Endodermal cell (in vitro differentiated cells): ENCODE data around the gene GSK3A. TPM values are rescaled to one million over a fixed set of nuclear protein-coding genes. Genes with fewer than 3 reads are reported as not detected.
A peak's percentile ranks its signal among the peaks of the same experiment; 100 is the strongest.

Experiments used
- DNase-seq: peaks from one replicate; pipeline ENCODE4 v3.0.0-alpha.2; 2017
- H3K27ac ChIP-seq: 2 replicates; pipeline ENCODE4 v1.5.1; 2013; ENCODE audit warnings: mild to moderate bottlenecking, low read depth, low read length, moderate library complexity
- H3K27me3 ChIP-seq: 2 replicates; pipeline ENCODE4 v1.6.1; 2013; ENCODE audit warnings: mild to moderate bottlenecking, low read length, moderate library complexity; ENCODE audit not compliant: insufficient read depth, control insufficient read depth, poor library complexity, severe bottlenecking
- H3K36me3 ChIP-seq: 2 replicates; pipeline ENCODE4 v1.7.0; 2013; ENCODE audit warnings: mild to moderate bottlenecking, low read length, moderate library complexity; ENCODE audit not compliant: control insufficient read depth, insufficient read depth
- H3K4me1 ChIP-seq: one replicate; pipeline ENCODE4 v1.7.0; 2013; ENCODE audit warnings: low read length; ENCODE audit not compliant: control insufficient read depth, insufficient read depth
- H3K4me3 ChIP-seq: 2 replicates; pipeline ENCODE4 v1.5.1; 2013; ENCODE audit warnings: mild to moderate bottlenecking, low read length, moderate library complexity
- H3K9ac ChIP-seq: 2 replicates; pipeline ENCODE4 v1.6.1; 2013; ENCODE audit warnings: mild to moderate bottlenecking, low read length, moderate library complexity; ENCODE audit not compliant: poor library complexity, severe bottlenecking; ENCODE audit errors: extremely low read depth
- H3K9me3 ChIP-seq: 2 replicates; pipeline ENCODE4 v1.6.1; 2013; ENCODE audit warnings: mild to moderate bottlenecking, low read length, moderate library complexity; ENCODE audit not compliant: control insufficient read depth
- H3K27ac Mint-ChIP-seq: 2 replicates; pipeline ENCODE4 v1.8.0; 2020; ENCODE audit warnings: mixed read lengths
- H3K27me3 Mint-ChIP-seq: 2 replicates; pipeline ENCODE4 v1.8.0; 2021; ENCODE audit warnings: mild to moderate bottlenecking, mixed read lengths; ENCODE audit not compliant: insufficient read depth
- H3K36me3 Mint-ChIP-seq: 2 replicates; pipeline ENCODE4 v1.8.0; 2020; ENCODE audit warnings: low read depth, mixed read lengths
- H3K4me1 Mint-ChIP-seq: 2 replicates; pipeline ENCODE4 v1.8.0; 2020; ENCODE audit warnings: mixed read lengths
- H3K4me3 Mint-ChIP-seq: 2 replicates; pipeline ENCODE4 v1.8.0; 2020; ENCODE audit warnings: mild to moderate bottlenecking, moderate library complexity, mixed read lengths
- H3K9me3 Mint-ChIP-seq: 2 replicates; pipeline ENCODE4 v1.8.0; 2020; ENCODE audit warnings: mild to moderate bottlenecking, mixed read lengths
- WGBS, 2 experiments: methylation state at CpG; one replicate each; pipeline versions ENCODE4 v1.1.5 to v1.1.7; 2013; ENCODE audit warnings: missing lambda C conversion rate in 2 of 2, mixed read lengths in 1 of 2; ENCODE audit not compliant: insufficient coverage in 1 of 2, insufficient read length in 1 of 2; 5-methylcytosine and 5-hydroxymethylcytosine counted together
- total RNA-seq, 2 donors: library from RNA; stranded (reverse); fragmentation: NEBNext Ultra II Directional in 1 of 2; extraction: Animal tissue kit (Norgen Biotek cat#: 25700) in 1 of 2; gene quantifications; 2 replicates in 1 of 2; 3 replicates in 1 of 2; pipeline ENCODE4 v1.2.1, GENCODE V29; 2021
- TF ChIP-seq, protein P1 (sequence below): fragments of 200-600 bp; sonication (generic); conservative IDR thresholded peaks from 2 replicates; pipeline ENCODE4 v1.5.0; 2021; ENCODE audit warnings: antibody characterized with exemption, mild to moderate bottlenecking

GSK3A gene
- total RNA-seq, 2 donors from 2014 or later: 52.6 to 55.1 TPM

DNA sequence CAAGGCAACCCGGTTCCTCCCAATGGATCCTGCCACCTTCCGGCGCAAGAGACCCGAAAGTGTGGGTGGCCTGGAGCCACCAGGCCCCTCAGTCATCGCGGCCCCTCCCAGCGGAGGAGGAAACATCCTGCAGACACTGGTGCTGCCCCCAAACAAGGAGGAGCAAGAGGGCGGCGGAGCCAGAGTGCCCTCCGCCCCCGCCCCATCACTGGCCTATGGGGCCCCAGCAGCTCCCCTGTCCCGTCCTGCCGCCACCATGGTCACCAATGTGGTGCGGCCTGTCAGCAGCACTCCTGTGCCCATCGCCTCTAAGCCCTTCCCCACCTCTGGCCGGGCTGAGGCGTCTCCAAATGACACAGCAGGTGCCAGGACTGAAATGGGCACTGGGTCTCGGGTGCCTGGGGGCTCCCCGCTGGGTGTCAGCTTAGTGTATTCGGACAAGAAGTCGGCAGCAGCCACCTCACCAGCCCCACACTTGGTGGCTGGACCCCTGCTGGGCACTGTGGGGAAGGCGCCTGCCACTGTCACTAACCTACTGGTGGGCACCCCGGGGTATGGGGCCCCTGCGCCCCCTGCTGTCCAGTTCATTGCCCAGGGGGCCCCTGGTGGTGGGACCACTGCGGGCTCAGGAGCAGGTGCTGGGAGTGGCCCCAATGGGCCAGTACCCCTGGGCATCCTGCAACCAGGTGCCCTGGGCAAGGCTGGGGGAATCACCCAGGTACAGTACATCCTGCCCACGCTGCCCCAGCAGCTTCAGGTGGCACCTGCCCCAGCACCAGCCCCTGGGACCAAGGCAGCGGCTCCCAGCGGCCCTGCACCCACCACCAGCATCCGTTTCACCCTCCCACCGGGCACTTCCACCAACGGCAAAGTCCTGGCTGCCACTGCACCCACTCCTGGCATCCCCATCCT, 48.4 kb upstream of the GSK3A start:
- no peak overlapping the region for H3K4me3 ChIP-seq
- Mint-ChIP-seq H3K27ac (no peak overlapping the region), H3K36me3 (peaks cover 45% of the 10 kb centered on the region), H3K4me3 (no peak overlapping the region), H3K9me3 (no peaks in the 10 kb centered on the region), H3K27me3 (no peaks in the 10 kb centered on the region), H3K4me1 (peaks cover 7% of the 10 kb centered on the region)
- H3K4me1 ChIP-seq: no peaks in the 10 kb centered on the region
- DNase-seq: peak; percentile 66
- no peak overlapping the region for H3K9ac ChIP-seq
- WGBS, 2 experiments: 94 to 96% methylated on average over 19 to 31 of the region's 31 CpGs
- no peaks in the 10 kb centered on the region for H3K9me3 ChIP-seq
- TF ChIP-seq, protein P1, sequence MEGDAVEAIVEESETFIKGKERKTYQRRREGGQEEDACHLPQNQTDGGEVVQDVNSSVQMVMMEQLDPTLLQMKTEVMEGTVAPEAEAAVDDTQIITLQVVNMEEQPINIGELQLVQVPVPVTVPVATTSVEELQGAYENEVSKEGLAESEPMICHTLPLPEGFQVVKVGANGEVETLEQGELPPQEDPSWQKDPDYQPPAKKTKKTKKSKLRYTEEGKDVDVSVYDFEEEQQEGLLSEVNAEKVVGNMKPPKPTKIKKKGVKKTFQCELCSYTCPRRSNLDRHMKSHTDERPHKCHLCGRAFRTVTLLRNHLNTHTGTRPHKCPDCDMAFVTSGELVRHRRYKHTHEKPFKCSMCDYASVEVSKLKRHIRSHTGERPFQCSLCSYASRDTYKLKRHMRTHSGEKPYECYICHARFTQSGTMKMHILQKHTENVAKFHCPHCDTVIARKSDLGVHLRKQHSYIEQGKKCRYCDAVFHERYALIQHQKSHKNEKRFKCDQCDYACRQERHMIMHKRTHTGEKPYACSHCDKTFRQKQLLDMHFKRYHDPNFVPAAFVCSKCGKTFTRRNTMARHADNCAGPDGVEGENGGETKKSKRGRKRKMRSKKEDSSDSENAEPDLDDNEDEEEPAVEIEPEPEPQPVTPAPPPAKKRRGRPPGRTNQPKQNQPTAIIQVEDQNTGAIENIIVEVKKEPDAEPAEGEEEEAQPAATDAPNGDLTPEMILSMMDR: peak; percentile 63
- no peaks in the 10 kb centered on the region for H3K27me3 ChIP-seq
- no peak overlapping the region for H3K27ac ChIP-seq
- H3K36me3 ChIP-seq: peaks cover 70% of the 10 kb centered on the region

DNA sequence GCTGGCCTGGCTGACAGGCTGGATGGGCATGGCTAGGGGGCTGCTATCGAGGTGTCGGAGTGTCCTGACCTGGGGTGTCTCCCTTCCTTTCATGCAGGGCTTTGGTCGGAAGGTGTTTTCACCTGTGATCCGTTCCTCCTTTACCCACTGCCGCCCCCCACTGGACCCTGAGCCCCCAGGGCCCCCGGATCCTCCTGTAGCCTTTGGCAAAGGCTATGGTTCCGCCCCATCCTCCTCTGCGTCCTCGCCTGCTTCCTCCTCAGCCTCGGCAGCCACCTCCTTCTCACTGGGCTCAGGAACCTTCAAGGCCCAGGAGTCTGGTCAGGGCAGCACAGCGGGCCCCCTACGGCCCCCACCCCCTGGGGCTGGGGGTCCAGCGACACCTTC, 47.7 kb upstream of the GSK3A start:
- H3K4me1 ChIP-seq: no peaks in the 10 kb centered on the region
- no peak for DNase-seq
- Mint-ChIP-seq H3K4me3 (no peak overlapping the region), H3K4me1 (peaks cover 8% of the 10 kb centered on the region), H3K27me3 (no peaks in the 10 kb centered on the region), H3K27ac (no peak overlapping the region), H3K9me3 (no peaks in the 10 kb centered on the region), H3K36me3 (peaks cover 42% of the 10 kb centered on the region)
- no peaks in the 10 kb centered on the region for H3K9me3 ChIP-seq
- TF ChIP-seq, protein P1: no peak
- no peak overlapping the region for H3K9ac ChIP-seq
- no peak overlapping the region for H3K4me3 ChIP-seq
- peaks cover 70% of the 10 kb centered on the region for H3K36me3 ChIP-seq
- no peak overlapping the region for H3K27ac ChIP-seq
- WGBS, 2 experiments: 95 to 100% methylated on average over 2 to 13 of the region's 13 CpGs
- no peaks in the 10 kb centered on the region for H3K27me3 ChIP-seq

DNA sequence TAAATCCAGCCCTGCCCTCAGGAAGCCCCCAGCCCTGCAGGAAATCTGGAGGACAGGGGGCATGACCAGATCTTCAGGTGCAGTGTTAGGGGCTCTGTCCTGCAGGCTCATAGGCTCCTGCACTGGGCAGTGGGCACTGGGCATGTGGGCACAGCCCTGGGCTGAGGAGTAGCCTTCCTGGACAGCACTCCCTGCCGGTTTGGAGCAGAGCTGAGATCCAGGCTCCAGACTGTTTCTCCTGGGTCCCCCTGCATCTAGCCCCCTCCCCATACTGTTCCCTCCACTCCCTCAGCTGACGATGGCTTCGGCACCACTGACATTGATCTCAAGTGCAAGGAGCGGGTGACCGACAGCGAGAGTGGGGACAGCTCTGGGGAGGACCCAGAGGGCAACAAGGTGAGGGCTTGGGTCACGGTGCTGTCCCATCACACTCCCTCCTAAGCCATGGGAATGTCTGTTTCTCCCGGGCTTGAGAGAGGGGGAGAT, 47.2 kb upstream of the GSK3A start:
- H3K9ac ChIP-seq: no peak overlapping the region
- peaks cover 41% of the 10 kb centered on the region for H3K36me3 Mint-ChIP-seq
- no peak overlapping the region for H3K27ac ChIP-seq
- no peaks in the 10 kb centered on the region for H3K9me3 Mint-ChIP-seq
- WGBS, 2 experiments: 97 to 100% methylated on average over 4 to 8 of the region's 8 CpGs
- no peak overlapping the region for H3K4me3 ChIP-seq
- no peaks in the 10 kb centered on the region for H3K9me3 ChIP-seq
- H3K4me1 Mint-ChIP-seq: peaks cover 13% of the 10 kb centered on the region
- no peaks in the 10 kb centered on the region for H3K27me3 ChIP-seq
- H3K4me1 ChIP-seq: no peaks in the 10 kb centered on the region
- H3K27ac Mint-ChIP-seq: no peak overlapping the region
- TF ChIP-seq, protein P1: no peak
- H3K4me3 Mint-ChIP-seq: no peak overlapping the region
- no peak for DNase-seq
- no peaks in the 10 kb centered on the region for H3K27me3 Mint-ChIP-seq
- H3K36me3 ChIP-seq: peaks cover 70% of the 10 kb centered on the region
